Right atrium auricular region (tissue), 2 donors: Measurements from ENCODE around the gene ZNF687. TPM values are rescaled to one million over a fixed set of nuclear protein-coding genes. Genes with fewer than 3 reads are reported as not detected.
A peak's percentile ranks its signal among the peaks of the same experiment; 100 is the strongest.

Experiments
- DNase-seq: peaks from one replicate; pipeline ENCODE4 v3.0.0-alpha.2; 2019; ENCODE audit warnings: low spot score
- H3K27ac ChIP-seq, 2 donors: fragments of 200-600 bp; sonication (generic); 1 replicate in 1 of 2; 2 replicates in 1 of 2; pipeline ENCODE4 v1.5.1; 2016 to 2019
- H3K27me3 ChIP-seq, 2 donors: fragments of 200-600 bp; sonication (generic); one replicate each; pipeline versions ENCODE4 v1.5.1 to v1.6.0; 2017 to 2019
- H3K36me3 ChIP-seq: fragments of 200-600 bp; sonication (generic); one replicate; pipeline ENCODE4 v1.5.1; 2016
- H3K4me1 ChIP-seq, 2 donors: fragments of 200-600 bp; sonication (generic); one replicate each; pipeline versions ENCODE4 v1.5.1 to v1.6.0; 2017 to 2019
- H3K4me3 ChIP-seq, 2 donors: fragments of 200-600 bp; sonication (generic); 1 replicate in 1 of 2; 2 replicates in 1 of 2; pipeline ENCODE4 v1.5.1; 2017 to 2019; ENCODE audit warnings: mild to moderate bottlenecking in 1 of 2, moderate library complexity in 1 of 2
- H3K9me3 ChIP-seq, 2 donors: fragments of 200-600 bp; sonication (generic); one replicate each; pipeline ENCODE4 v1.5.1; 2019
- total RNA-seq, 2 donors: library from RNA; depleted of rRNA; stranded (reverse); fragments of >200 nt; gene quantifications; one replicate each; pipeline ENCODE4 v1.1.0, GENCODE V29; 2016
- TF ChIP-seq, protein P1 (sequence below), 2 donors: fragments of 200-600 bp; sonication (generic); IDR thresholded peaks; one replicate each; pipeline ENCODE4 v1.5.1; 2019; ENCODE audit warnings: antibody characterized with exemption in 2 of 2

The ZNF687 gene
- total RNA-seq, 2 donors from 2014 or later = 12.9 to 26.3 TPM

DNA sequence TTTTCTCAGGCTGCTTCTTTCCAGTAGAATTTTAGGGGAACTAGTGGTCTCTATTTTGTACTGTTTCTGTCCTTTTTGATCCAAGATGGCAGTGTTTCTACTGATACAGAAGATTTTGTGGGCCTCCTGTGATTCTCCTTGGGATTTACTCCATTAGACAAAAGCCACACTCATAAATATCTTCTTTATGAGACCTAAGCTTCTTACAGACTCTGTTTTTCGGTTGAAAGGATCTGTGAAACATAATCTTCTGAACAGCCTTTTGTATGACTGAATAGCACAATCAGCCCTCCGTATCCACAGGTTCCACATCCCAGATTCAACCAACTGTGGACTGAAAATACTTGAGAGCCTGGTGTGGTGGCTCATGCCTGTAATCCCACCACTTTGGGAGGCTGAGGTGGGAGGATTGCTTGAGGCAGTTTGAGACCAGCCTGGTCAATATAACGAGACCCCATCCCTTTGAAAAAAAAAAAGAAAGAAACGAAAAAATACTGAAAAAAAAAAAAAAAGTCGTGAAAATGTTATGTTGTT is 38.3 kb upstream of the ZNF687 start:
- no peak overlapping the region for H3K27ac ChIP-seq

GRCh38 chr1:151246786-151247185 is 35.3 kb upstream of the ZNF687 start:
- Histone ChIP-seq H3K4me3 (no peak overlapping the region), H3K9me3 (no peaks in the 10 kb centered on the region), H3K36me3 (peaks cover 77% of the 10 kb centered on the region), H3K4me1 (no peaks in the 10 kb centered on the region), H3K27ac (no peak overlapping the region), H3K27me3 (no peaks in the 10 kb centered on the region)
- TF ChIP-seq, protein P1, sequence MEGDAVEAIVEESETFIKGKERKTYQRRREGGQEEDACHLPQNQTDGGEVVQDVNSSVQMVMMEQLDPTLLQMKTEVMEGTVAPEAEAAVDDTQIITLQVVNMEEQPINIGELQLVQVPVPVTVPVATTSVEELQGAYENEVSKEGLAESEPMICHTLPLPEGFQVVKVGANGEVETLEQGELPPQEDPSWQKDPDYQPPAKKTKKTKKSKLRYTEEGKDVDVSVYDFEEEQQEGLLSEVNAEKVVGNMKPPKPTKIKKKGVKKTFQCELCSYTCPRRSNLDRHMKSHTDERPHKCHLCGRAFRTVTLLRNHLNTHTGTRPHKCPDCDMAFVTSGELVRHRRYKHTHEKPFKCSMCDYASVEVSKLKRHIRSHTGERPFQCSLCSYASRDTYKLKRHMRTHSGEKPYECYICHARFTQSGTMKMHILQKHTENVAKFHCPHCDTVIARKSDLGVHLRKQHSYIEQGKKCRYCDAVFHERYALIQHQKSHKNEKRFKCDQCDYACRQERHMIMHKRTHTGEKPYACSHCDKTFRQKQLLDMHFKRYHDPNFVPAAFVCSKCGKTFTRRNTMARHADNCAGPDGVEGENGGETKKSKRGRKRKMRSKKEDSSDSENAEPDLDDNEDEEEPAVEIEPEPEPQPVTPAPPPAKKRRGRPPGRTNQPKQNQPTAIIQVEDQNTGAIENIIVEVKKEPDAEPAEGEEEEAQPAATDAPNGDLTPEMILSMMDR (IDR thresholded peaks at IDR 0.05) = no peak
- DNase-seq = no peak

More for the DNA sequence above, 38.3 kb upstream of the ZNF687 start:
- no peak for DNase-seq
- no peaks in the 10 kb centered on the region for H3K27me3 ChIP-seq
- TF ChIP-seq, protein P1 (IDR thresholded peaks at IDR 0.05) = no peak
- no peaks in the 10 kb centered on the region for H3K9me3 ChIP-seq
- H3K4me3 ChIP-seq = no peak overlapping the region
- H3K36me3 ChIP-seq = peaks cover 95% of the 10 kb centered on the region
- no peaks in the 10 kb centered on the region for H3K4me1 ChIP-seq

DNA sequence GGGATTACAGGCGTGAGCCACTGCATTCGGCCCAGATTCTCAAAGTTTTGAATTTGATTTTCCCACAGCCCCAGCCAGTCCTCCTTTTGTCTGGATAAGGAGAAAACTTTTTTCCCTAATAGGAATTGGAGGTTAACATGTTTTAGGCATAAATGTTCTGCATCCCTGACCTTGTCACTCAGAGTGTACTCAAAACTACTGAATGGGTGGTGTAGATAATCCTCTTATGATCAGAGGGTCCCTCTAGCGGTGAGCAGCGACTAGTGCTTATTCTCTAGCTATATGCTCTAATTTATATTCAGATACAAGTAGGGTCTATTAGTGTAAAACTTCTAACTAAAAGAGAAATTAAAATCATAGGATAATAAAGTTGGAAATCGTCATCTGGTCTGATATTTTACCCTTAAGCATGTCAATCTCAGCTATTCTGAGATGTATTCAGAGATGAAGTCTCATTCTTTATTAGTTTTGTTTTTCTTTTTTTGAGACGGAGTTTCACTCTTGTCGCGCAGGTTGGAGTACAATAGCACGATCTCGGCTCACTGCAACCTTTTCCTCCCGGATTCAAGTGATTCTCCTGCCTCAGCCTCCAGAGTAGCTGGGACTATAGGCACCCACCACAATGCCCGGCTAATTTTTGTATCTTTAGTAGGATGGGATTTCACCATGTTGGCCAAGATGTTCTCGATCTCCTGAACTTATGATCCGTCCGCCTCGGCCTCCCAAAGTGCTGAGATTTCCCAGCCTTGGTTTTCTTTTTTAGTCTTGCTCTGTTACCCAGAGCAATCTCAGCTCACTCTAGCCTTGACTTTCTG is 30.2 kb upstream of the ZNF687 start:
- DNase-seq = peak; percentile 66
- no peak overlapping the region for H3K27ac ChIP-seq

DNA sequence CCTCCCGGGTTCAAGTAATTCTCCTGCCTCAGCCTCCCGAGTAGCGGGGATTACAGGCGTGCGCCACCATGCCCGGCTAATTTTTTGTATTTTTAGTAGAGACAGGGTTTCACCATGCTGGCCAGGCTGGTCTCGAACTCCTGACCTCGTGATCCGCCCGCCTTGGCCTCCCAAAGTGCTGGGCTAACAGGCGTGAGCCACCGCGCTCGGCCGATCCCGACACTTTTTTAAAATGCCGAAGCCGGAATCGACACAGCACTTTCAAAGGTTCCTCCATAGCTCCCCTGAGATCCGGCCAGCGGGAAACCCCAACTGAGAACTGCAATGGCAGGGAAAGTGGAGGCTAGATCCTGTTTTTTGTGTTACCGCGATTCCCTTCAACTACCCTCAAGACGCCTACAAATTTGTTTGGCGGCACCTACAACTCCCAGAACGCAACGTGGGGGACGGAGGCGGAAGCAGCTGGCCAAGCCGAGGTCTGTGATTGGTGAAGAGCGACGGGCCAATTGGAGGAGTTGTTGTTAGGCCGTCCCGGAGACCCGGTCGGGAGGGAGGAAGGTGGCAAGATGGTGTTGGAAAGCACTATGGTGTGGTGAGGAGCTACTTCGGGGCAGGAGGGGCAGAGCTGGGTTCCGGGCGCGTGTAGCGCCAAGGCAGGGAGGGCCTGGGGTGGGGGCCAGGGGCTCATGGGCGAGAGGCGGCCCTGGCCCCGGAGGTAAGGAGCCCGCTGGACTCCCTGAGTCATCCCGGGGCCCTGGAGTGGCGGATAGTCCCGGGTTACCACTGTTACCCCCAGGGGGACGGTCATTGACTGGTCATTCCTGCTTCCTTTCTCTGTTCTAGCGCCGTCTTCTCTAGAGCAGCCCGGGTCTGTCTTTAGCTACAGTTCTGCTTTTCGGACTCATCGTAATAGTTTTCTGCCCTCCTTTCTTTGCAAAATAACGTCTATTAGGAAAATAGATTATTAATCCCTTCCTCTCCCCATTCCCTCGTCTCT is 27.6 kb upstream of the ZNF687 start, which contains the start of gene PSMD4:
TSS of gene PSMD4 (plus strand) at position 518 of the 997 bp plus-strand sequence. CDS start at position 567, 49 bp downstream.
- peaks cover 0 to 12% of the 10 kb centered on the region in 2 donors for H3K4me1 ChIP-seq
- peak within 1 kb of the TSS; percentile 91 for H3K27ac ChIP-seq
- peak; percentile 97 for DNase-seq
- H3K27me3 ChIP-seq = no peaks in the 10 kb centered on the region
- TF ChIP-seq, protein P1 (IDR thresholded peaks at IDR 0.05) = no peak
- H3K4me3 ChIP-seq = peak within 1 kb of the TSS; percentile 84 to 96
- no peaks in the 10 kb centered on the region for H3K9me3 ChIP-seq
- peaks cover 3% of the 10 kb centered on the region for H3K36me3 ChIP-seq

More for the DNA sequence above, 30.2 kb upstream of the ZNF687 start:
- Histone ChIP-seq H3K27me3 (no peaks in the 10 kb centered on the region), H3K9me3 (no peaks in the 10 kb centered on the region), H3K4me1 (peaks cover 0 to 12% of the 10 kb centered on the region in 2 donors), H3K4me3 (no peak overlapping the region), H3K36me3 (peaks cover 29% of the 10 kb centered on the region)
- TF ChIP-seq, protein P1 (IDR thresholded peaks at IDR 0.05) = peak; percentile 58 to 83

DNA sequence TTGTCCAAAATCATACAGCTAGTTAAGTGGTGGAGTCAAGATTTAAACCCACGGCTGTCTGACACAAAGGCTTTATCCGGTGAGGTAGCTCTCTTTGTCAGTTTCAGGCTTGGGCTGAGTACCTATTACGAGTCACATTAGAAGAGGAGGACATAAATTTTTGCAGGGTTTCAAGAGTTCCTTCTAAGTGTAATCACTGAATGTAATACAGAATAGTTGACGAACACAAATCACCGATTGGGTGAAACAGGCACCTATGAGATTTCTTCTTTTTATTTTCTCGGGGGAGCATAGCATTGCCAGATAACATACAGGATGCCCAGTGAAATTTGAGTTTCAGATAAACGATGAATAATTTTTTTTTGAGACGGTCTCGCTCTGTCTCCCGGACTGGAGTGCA is 26.7 kb upstream of the ZNF687 start:
- H3K9me3 ChIP-seq = no peaks in the 10 kb centered on the region
- TF ChIP-seq, protein P1 (IDR thresholded peaks at IDR 0.05) = no peak
- DNase-seq = no peak
- no peaks in the 10 kb centered on the region for H3K27me3 ChIP-seq
- peak overlapping the region; percentile 91 for H3K27ac ChIP-seq
- H3K36me3 ChIP-seq = no peaks in the 10 kb centered on the region
- peaks cover 0 to 12% of the 10 kb centered on the region in 2 donors for H3K4me1 ChIP-seq
- peak overlapping the region; percentile 84 to 96 for H3K4me3 ChIP-seq
